ENCODE measurements around the gene CR1L.

Gene CR1L

GRCh38 chr1:207740207-207740606 is 95.3 kb downstream of the CR1L start:
- FAIRE-seq: no peak
- DNase-seq (ENCODE audit: insufficient read length, low spot score): no peak
- TF ChIP-seq CTCF (IDR thresholded peaks at IDR 0.05; ENCODE audit: insufficient read depth, missing control alignments): no peak

GRCh38 chr1:207742850-207743555 is 98.1 kb downstream of the CR1L start:
- TF ChIP-seq CTCF (IDR thresholded peaks at IDR 0.05; ENCODE audit: insufficient read depth, missing control alignments): no peak
- DNase-seq (ENCODE audit: insufficient read length, low spot score): no peak

GRCh38 chr1:207744000-207744534 is 99.1 kb downstream of the CR1L start:
- FAIRE-seq: no peak
- TF ChIP-seq CTCF (IDR thresholded peaks at IDR 0.05; ENCODE audit: insufficient read depth, missing control alignments): no peak
- no peak for DNase-seq (ENCODE audit: insufficient read length, low spot score)

More at GRCh38 chr1:207742850-207743555, 98.1 kb downstream of the CR1L start:
- no peak for FAIRE-seq

- TF ChIP-seq CTCF (IDR thresholded peaks at IDR 0.05; ENCODE audit: insufficient read depth, missing control alignments): no peak
- no peak for DNase-seq (ENCODE audit: insufficient read length, low spot score)
- FAIRE-seq: no peak
These were observed 100.4 kb downstream of the CR1L start for GRCh38 chr1:207745285-207745684.

- no peak for DNase-seq (ENCODE audit: insufficient read length, low spot score)
- FAIRE-seq: no peak
- no peak for TF ChIP-seq CTCF (IDR thresholded peaks at IDR 0.05; ENCODE audit: insufficient read depth, missing control alignments)
These were observed 101.2 kb downstream of the CR1L start for GRCh38 chr1:207745839-207746767.

GRCh38 chr1:207747627-207748492 is 102.9 kb downstream of the CR1L start:
- TF ChIP-seq CTCF (IDR thresholded peaks at IDR 0.05; ENCODE audit: insufficient read depth, missing control alignments): no peak
- no peak for DNase-seq (ENCODE audit: insufficient read length, low spot score)
- FAIRE-seq: no peak
